Stimulated activated CD4-positive, alpha-beta T cell treated with anti-CD3 and anti-CD28 coated beads, Interleukin-15, amount 100 ng/mL, for 1 hour (primary cell): ENCODE measurements around the gene BRSK2.

ENCODE experiments used
- DNase-seq, 2 donors: peaks; one replicate each; pipeline ENCODE4 v3.0.0-alpha.2; 2020; ENCODE audit warnings: low read depth in 1 of 2, low spot score in 1 of 2

Gene BRSK2

DNA sequence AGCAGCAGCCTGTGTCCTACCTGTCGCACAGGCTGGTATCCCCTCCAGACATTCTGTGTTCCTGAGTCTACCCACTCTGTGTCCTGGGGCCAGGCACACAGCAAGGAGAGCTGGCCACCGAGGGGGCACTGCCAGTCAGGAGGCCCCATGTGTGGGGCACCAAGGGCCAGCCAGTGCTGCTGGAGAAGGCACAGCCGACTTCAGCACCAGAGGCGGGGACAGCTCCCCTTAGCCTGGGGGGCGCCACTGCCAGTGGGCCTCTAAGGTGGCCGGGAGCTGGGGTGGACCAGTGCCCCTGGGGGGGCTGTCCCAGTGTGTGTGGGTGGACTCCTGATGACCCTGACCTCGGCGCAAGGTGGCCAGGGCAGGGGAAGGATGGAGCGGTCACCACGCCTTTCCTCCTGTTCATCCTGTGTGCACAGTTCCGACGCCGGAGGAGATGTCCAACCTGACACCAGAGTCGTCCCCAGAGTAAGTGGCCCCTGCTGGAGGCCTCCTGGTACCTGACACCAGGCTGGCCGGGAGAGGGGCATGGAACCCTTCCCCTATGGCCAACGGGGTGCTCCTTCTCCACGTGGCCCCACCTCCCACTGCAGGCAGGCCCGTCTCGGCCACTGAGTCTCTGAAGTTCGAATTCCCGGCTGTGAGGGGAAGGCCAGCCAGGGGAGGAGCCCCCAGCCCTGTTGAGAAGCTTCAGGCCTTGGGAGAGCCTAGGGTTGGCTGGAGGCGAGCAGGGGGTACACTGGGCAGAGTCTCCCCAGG, 61.4 kb downstream of the BRSK2 start:
- no peak for DNase-seq

DNA sequence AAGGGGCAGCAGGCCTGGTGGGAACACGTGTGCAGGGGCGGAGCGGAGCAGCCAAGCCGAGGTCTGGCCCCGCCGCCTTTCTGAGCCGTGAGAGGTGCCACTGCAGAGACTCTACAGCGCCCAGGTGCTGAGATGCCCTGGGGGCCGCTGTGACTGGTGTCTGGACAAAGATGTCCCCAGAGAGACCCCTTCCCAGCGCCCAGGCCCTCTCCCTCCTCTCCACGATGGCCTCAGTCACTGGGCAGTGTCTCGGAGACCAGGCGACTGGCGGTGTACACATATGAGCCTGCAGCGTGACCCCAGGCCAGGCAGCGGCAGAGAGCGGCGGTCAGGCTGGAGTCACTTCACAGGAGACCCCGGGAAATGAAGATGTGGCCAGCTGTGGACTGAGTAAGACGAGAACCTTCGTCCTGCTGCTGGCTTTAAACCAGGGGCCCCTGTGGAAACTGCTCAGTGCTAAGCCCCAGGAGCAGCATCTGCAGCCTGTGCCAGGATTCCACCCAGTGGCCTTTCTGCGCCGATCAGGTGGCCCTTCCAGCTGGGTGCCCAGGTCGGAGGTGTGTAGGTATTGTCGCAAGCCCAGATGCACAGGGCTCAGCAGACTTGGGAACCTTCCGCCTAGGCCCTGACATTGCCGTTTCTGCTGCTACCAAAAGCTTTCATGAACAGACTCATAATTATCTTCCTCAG, 62.2 kb downstream of the BRSK2 start:
- DNase-seq = no peak

DNA sequence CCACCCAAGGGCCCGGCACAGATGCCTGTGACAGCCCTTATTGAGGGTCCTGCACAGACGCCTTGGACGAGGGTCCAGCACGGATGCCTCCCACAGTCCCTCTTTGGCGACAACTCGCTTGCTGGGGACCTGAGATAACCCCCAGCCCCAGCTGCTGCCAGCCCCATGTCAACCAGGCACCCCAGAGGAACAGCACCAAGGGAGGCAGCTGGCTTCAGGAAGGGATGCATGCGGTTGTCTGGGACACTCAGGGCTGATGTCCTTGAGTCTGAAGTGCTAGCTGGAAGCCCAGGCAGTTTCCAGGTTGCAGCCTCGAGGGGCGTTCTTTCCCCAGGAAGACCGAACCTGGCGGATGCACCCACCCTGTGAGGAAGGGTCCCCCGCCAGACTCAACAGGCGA, 63.0 kb downstream of the BRSK2 start:
- no peak for DNase-seq

- no peak for DNase-seq
Measured at GRCh38 chr11:1453611-1454034, 63.9 kb downstream of the BRSK2 start.

DNA sequence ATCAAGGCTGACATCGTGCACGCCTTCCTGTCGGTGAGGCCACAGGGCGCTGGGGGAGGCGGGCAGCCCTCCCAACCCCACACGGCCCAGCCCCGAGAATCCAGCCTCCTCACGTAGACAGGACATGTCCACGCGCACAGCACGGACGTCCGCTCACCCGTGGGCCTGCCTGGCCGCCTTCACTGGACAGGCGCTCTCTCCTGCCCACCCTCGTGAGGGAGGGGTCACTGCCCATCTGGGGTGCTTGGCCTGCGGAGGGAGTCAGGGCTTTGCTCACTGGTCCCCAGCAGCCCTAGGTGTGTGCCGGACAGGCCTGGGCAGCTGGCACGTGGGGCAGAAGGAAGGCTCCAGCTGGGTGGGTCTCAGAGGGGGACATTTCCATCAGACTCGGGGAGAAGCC, 64.8 kb downstream of the BRSK2 start:
- no peak for DNase-seq

DNA sequence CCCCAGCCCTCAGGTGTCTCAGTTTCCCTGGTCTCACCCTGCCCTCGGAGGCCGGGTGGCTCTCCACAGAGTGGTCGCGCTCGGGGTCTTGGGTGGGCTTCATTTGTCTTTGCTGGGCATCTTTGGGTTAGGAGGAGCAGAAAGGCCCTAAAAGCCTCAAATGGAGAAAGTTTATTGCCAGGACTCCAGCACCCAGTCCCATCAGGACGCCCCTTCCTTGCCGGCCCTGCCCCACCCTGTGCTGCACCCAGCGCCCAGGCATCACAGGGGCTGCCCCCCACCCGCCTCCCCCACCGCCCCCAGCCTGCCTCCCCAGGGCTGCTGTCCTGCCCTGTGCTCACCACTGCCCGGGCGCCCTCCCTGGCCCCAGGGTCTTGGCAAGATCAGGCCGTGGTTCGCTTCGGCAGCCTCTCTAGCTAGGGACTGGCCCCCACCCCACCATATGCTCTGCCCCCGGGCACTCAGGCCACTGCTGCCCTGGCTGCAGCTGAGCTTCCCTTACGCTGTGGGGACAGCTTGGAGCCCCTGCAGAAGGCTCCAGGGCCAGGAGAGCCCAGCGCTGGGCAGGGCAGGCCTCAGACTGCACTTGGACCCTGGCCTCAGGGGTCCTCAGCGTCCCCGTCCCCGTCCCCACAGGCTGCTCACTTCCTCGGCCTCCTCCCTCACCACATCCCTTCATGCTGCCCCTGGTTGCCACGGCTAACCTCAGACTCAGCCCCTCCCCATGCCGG, 65.5 kb downstream of the BRSK2 start:
- DNase-seq = no peak

DNA sequence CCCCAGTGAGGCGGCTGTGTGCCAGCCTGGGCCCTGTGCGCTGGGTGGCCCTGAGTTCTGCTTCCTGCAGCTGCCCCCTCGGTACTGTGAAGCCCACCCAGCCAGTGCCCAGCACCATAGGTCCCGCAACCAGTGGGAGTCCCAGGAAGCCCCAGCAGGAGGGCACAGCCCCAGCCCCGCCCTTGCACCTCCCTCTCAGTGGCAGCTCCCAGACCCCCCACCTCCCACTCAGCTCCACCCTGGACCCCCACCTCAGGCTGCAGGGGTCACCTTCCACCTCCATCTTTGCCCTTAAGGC, 66.0 kb downstream of the BRSK2 start:
- no peak for DNase-seq

- DNase-seq = no peak
Measured at GRCh38 chr11:1456176-1456575, 66.4 kb downstream of the BRSK2 start.

GRCh38 chr11:1456596-1457325, 67.0 kb downstream of the BRSK2 start:
- no peak for DNase-seq

DNA sequence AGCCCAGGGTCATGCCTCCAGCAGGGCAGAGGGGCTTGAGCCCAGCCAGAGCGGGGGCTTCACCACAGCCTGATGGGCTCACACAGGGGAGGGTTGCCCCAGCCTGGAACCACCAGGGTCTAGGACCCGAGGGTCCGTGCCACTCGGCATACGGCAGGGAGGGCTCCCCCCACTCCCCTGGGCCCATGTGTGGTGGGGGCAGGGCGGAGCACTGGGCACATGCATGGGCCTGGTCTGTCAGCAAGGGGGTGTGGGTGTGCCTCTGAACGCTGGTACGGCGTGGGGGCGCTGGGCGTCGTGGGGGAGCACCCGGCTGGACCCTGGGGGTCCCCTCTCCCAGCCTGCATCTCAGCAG, 67.6 kb downstream of the BRSK2 start:
- DNase-seq = no peak

DNA sequence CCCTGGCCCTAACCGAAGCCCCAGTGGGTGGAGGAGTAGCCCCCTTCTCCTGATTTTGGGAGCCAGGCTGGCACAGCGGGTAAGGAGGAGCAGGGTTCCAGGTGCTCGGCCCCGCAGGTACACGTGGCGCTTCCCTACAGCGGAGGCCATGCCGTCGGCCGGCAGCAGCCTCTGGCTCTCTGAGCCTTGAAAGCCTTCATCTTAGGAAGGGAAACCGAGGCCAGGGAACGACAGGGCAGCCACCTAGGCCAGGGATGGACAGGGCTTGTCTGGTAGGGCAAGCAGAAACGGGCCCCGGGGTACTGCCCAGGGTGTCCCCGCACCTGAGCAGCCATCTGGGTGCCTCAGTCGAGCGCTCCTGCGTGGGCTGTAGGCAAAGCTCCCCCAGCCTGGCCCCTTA, 68.1 kb downstream of the BRSK2 start:
- no peak for DNase-seq

DNA sequence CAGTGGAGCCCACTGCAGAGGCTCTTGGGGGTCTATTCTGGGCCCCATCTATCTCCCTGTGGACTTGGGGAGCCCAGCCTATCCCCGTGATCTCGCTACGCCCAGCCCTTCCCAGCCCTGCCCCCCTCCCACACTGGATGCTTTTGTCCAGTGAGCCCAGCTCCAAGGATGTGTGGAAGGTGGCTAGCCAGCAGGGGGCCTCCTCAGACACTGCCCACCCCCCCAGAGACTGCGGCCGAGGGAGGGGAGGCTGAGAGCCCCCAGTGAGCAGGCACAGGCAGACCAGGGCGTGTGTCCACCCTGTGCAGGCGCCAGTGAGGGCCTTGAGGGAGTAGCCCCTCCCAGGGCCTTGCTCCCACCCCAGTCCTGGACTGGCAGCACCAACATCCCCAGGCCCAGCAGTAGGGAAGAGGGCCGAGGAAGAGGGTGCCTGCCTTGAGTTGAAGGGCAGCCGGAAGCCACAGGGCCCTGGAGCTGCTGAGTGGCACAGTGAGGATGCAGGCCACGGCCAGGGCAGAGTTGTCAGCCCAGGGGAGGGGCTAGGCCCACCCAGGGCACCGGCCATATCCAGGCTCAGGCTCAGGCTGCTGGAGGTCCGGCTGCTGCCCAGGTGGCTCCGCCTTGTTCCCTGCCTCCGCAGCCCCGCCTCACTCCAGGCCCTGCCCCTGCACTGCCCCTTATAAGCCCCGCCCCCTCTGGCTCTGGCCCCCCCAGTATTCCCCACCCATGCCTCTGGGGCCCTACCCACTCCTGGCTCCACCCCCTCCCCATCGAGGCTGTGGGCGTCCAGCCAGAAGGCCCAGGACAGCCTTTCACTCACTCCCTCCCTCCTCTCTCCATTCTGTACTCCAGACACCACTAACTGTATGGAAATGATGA, 68.8 kb downstream of the BRSK2 start:
- no peak for DNase-seq

DNA sequence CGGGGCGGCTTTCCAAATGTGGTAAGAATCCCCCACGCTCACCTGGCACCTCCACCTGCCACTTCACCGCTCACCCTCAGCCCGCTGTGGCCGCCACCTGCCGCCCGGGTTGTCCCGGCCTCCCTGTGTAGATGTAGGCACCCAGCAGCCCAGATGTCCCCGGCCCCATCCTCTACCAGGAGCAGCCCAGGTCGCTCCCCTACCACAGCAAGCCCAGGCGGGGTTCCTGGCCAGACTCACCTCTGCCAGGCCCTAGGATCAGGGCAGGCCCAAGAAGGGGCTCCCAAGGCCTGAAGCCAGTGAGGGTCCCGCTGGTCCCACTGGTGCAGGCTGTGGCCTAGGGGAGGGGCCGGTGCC, 69.5 kb downstream of the BRSK2 start:
- no peak for DNase-seq

DNA sequence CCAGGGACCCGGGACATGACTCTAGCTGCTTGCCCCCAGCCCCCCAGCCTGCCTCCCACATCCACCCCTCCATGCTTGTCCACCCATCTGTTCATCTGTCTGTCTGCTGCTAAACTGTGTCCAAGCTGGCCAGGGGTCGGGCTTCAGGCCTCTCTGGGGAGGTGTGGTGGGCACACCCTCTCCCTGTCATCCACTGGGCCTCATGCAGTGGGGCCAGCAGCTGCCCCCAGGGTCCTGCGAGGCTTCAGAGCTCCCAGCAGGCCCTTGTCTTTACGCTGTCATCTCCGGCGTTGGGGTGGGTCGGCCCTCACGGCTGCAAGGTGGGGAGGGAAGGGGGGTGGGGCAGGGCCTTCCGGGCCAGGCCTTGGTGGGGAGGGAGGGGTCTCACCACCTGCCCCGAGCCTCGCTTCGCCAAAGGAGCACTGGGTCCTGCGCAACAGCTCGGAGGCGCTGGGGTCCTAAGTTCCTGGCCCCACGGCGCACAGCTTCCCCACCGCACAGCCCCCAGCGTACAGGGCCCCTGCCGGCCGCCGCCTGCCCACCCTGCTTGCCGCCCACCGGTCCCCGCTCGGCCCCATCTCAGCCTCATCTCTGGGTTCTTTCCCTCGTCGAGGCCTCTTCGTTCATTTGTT, 70.1 kb downstream of the BRSK2 start:
- DNase-seq = no peak

GRCh38 chr11:1460396-1460985, 70.8 kb downstream of the BRSK2 start:
- DNase-seq = no peak

GRCh38 chr11:1460986-1461825, 71.5 kb downstream of the BRSK2 start:
- DNase-seq = no peak

GRCh38 chr11:1461826-1462697, 72.3 kb downstream of the BRSK2 start:
- no peak for DNase-seq

DNA sequence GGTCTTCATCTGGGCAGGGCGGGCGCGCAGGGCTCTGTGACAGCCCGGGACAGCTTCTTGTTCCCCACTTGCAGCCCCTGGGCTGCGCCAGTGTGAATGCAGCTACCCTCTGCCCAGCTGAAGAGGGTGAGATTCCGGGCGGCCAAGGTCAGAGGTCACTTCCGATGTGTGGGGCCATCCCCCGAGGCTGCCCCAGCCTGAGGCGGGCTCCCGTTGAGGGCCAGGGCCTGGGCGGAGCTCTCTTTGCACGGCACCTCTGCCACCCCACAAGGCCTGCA, 72.9 kb downstream of the BRSK2 start:
- no peak for DNase-seq
